ENCODE measurements around the gene GRIP1. TPM values are rescaled to one million over a fixed set of nuclear protein-coding genes. Genes with fewer than 3 reads are reported as not detected.
A peak's percentile ranks its signal among the peaks of the same experiment; 100 is the strongest.

Gene GRIP1
- polyA plus RNA-seq, 1 experiment: 0.63 TPM

DNA sequence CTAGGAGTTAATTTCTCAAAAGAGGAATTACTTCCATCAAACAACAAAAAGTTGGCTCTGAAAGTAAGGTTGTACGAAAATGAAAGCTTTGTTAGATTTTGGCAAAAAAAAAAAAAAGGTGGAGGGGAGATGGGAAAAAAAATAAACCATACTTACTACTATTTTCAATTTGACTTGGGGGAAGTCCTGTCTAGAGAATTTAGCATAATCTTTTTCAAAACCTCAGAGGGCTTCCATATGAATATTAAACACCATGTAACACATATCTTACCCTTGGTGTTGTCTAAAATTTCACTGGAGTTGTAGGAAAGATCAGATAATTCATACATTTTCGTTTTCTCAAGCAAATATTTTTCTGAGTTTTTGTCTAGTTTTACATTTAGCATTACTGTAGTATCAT, 17.5 kb downstream of the GRIP1 start:
- Histone ChIP-seq H3K36me3 (ENCODE audit: control insufficient read depth, insufficient read depth, low read length) (no peaks in the 10 kb centered on the region), H3K4me3 (ENCODE audit: low read depth, low read length) (no peak overlapping the region), H3K27me3 (ENCODE audit: control insufficient read depth, insufficient read depth, low read length) (no peaks in the 10 kb centered on the region)
- TF ChIP-seq, protein P1, sequence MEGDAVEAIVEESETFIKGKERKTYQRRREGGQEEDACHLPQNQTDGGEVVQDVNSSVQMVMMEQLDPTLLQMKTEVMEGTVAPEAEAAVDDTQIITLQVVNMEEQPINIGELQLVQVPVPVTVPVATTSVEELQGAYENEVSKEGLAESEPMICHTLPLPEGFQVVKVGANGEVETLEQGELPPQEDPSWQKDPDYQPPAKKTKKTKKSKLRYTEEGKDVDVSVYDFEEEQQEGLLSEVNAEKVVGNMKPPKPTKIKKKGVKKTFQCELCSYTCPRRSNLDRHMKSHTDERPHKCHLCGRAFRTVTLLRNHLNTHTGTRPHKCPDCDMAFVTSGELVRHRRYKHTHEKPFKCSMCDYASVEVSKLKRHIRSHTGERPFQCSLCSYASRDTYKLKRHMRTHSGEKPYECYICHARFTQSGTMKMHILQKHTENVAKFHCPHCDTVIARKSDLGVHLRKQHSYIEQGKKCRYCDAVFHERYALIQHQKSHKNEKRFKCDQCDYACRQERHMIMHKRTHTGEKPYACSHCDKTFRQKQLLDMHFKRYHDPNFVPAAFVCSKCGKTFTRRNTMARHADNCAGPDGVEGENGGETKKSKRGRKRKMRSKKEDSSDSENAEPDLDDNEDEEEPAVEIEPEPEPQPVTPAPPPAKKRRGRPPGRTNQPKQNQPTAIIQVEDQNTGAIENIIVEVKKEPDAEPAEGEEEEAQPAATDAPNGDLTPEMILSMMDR (IDR thresholded peaks at IDR 0.05; ENCODE audit: insufficient read depth, low read depth, low read length): no peak
- no peak for DNase-seq (ENCODE audit: low read depth)
- ChIA-PET CTCF (no interaction called here), POLR2A (no interaction called here)

DNA sequence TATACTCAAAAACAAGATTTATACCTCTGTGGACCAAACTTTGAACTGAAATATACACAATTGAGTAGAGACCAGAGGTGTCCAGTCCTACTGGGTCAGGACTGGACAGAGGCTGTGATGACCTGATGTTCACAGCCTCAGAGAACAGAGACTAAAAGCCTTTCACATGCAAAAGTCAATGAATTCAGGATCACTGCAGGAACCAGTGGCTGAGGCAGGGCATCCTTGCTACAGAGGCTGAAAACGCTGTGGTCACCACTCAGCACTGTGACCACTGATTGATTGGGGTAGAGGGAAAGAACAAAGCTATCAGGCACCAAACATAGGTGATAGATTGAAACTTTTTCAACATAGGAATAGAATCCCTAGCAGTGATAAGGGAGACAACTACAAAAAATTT, 25.1 kb downstream of the GRIP1 start:
- no peaks in the 10 kb centered on the region for H3K36me3 ChIP-seq (ENCODE audit: control insufficient read depth, insufficient read depth, low read length)
- POLR2A ChIA-PET: no interaction called here
- no peak for DNase-seq (ENCODE audit: low read depth)
- TF ChIP-seq, protein P1 (IDR thresholded peaks at IDR 0.05; ENCODE audit: insufficient read depth, low read depth, low read length): no peak
- peaks cover 4% of the 10 kb centered on the region; the same call in 1 of the 2 replicates for H3K27me3 ChIP-seq (ENCODE audit: control insufficient read depth, insufficient read depth, low read length)
- CTCF ChIA-PET: no interaction called here
- H3K4me3 ChIP-seq (ENCODE audit: low read depth, low read length): no peak overlapping the region

DNA sequence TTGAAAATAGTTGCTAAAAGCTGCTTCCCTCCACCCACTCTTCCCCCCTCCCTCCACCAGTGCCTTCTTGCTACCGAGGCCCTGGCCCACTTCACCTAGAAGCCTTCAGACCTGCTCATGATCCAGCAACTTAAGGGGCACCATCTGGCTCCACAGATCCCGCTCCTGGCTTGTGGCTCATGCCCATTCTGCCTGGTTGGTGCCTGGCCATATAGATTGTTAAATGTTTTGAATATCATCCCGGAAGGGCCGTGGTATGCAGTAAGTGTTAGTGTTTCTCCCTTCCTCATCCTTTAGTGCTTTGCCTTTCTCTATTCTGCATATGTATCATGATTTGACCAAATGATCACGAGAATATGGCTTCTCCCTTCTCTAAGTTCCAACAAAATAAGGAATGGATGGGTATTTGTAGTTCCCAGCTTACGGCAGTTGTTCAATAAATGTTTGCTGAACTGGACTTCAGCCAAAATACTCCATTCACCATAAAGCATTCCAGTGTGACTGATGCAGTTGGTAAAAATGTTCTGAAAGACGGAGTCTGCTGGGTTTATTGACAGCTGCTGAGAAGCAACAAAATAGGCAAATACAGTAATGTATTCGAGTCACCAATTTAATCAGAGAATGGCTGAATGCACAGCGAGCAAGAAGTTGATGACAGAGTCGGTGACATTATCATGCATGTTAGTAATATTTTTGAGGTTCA, 30.7 kb downstream of the GRIP1 start:
- no peak overlapping the region for H3K4me3 ChIP-seq (ENCODE audit: low read depth, low read length)
- ChIA-PET CTCF (no interaction called here), POLR2A (no interaction called here)
- no peak for DNase-seq (ENCODE audit: low read depth)
- H3K36me3 ChIP-seq (ENCODE audit: control insufficient read depth, insufficient read depth, low read length): no peaks in the 10 kb centered on the region
- TF ChIP-seq, protein P1 (IDR thresholded peaks at IDR 0.05; ENCODE audit: insufficient read depth, low read depth, low read length): no peak
- 0 out of 2 replicates have a peak, but pooled peaks cover 2% of the 10 kb centered on the region for H3K27me3 ChIP-seq (ENCODE audit: control insufficient read depth, insufficient read depth, low read length)

DNA sequence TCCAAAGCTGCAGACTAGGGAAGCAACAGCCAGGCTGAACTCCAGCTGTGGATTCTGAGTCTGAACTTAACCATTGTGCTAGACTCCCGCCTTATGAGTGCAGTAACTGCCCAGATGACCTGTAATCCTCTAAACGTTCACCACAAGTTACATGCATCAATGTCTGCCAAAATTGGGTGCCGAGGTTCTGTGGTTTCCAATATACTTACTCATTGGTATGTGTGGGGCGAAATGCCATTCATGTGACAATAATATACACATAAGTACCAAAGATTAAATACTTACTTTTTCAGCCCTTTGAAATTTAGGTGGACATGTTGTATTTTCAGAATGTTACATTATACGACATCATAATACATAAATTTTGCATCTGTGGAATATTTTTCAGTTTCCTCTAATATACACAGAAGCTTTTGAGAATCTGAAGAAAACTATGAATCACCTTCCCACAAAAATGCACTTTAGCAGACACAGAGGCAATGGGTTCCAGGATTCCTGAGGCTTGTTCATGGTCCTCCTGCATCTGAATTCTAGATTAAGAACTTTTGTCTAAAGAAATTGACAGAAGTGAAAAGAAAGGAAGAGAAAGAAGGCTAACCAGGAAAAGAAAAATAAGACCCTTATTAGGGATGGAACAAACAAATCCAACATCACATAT, 31.7 kb downstream of the GRIP1 start:
- ChIA-PET CTCF (no interaction called here), POLR2A (no interaction called here)
- TF ChIP-seq, protein P1 (IDR thresholded peaks at IDR 0.05; ENCODE audit: insufficient read depth, low read depth, low read length): no peak

DNA sequence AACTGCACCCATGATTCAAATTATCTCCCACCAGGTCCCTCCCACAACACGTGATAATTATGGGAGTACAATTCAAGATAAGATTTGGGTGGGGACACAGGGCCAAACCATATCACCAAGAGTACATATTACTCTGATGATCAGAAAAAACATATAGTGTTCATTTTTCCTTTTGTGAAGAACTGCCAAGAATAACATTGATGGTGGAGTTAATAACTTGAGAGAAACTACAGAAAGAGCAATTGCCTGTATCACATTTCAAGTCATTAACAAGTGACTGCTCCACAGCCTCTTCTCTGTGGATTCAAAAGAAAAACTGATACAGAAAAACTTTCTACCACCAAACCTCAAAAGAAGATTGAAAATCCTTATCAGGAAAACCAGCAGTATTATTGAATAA, 34.7 kb downstream of the GRIP1 start:
- no peak for DNase-seq (ENCODE audit: low read depth)
- TF ChIP-seq, protein P1 (IDR thresholded peaks at IDR 0.05; ENCODE audit: insufficient read depth, low read depth, low read length): no peak
- ChIA-PET POLR2A (no interaction called here), CTCF (no interaction called here)
- no peaks in the 10 kb centered on the region for H3K36me3 ChIP-seq (ENCODE audit: control insufficient read depth, insufficient read depth, low read length)
- peaks cover 2% of the 10 kb centered on the region for H3K27me3 ChIP-seq (ENCODE audit: control insufficient read depth, insufficient read depth, low read length)
- H3K4me3 ChIP-seq (ENCODE audit: low read depth, low read length): no peak overlapping the region

More for the DNA sequence above, 31.7 kb downstream of the GRIP1 start:
- no peaks in the 10 kb centered on the region for H3K36me3 ChIP-seq (ENCODE audit: control insufficient read depth, insufficient read depth, low read length)
- peak; percentile 79 for DNase-seq (ENCODE audit: low read depth)
- no peak overlapping the region for H3K4me3 ChIP-seq (ENCODE audit: low read depth, low read length)
- peaks cover 2% of the 10 kb centered on the region; the same call in 1 of the 2 replicates for H3K27me3 ChIP-seq (ENCODE audit: control insufficient read depth, insufficient read depth, low read length)
